Duodenal mucosa (tissue), 2 donors: ENCODE results near the gene GBP4.
"Not testable (repeated sequence)": the region's sequence is repeated elsewhere in the genome, so short reads cannot be mapped to it uniquely, and the experiment has no call there.

Experiments
- H3K27ac ChIP-seq: one replicate; pipeline ENCODE4 v1.7.0; 2013; ENCODE audit warnings: low read depth, low read length
- H3K27me3 ChIP-seq, 2 donors: one replicate each; pipeline ENCODE4 v1.7.0; 2013; ENCODE audit warnings: low read length in 2 of 2, control low read depth in 1 of 2; ENCODE audit not compliant: insufficient read depth in 2 of 2, control insufficient read depth in 1 of 2
- H3K36me3 ChIP-seq, 2 donors: one replicate each; pipeline ENCODE4 v1.7.0; 2013; ENCODE audit warnings: low read length in 2 of 2, control low read depth in 1 of 2; ENCODE audit not compliant: insufficient read depth in 2 of 2, control insufficient read depth in 1 of 2
- H3K4me1 ChIP-seq, 2 donors: one replicate each; pipeline ENCODE4 v1.7.0; 2013; ENCODE audit warnings: low read length in 2 of 2, control low read depth in 1 of 2; ENCODE audit not compliant: insufficient read depth in 2 of 2, control insufficient read depth in 1 of 2
- H3K4me3 ChIP-seq, 2 donors: one replicate each; pipeline ENCODE4 v1.7.0; 2013; ENCODE audit warnings: low read length in 2 of 2, low read depth in 1 of 2
- H3K9ac ChIP-seq, 2 donors: one replicate each; pipeline ENCODE4 v1.7.0; 2013; ENCODE audit warnings: low read length in 2 of 2, low read depth in 1 of 2
- H3K9me3 ChIP-seq, 2 donors: one replicate each; pipeline ENCODE4 v1.7.0; 2013; ENCODE audit warnings: low read length in 2 of 2, control low read depth in 1 of 2; ENCODE audit not compliant: control insufficient read depth in 1 of 2

The GBP4 gene, protein sequence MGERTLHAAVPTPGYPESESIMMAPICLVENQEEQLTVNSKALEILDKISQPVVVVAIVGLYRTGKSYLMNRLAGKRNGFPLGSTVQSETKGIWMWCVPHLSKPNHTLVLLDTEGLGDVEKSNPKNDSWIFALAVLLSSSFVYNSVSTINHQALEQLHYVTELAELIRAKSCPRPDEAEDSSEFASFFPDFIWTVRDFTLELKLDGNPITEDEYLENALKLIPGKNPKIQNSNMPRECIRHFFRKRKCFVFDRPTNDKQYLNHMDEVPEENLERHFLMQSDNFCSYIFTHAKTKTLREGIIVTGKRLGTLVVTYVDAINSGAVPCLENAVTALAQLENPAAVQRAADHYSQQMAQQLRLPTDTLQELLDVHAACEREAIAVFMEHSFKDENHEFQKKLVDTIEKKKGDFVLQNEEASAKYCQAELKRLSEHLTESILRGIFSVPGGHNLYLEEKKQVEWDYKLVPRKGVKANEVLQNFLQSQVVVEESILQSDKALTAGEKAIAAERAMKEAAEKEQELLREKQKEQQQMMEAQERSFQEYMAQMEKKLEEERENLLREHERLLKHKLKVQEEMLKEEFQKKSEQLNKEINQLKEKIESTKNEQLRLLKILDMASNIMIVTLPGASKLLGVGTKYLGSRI

DNA sequence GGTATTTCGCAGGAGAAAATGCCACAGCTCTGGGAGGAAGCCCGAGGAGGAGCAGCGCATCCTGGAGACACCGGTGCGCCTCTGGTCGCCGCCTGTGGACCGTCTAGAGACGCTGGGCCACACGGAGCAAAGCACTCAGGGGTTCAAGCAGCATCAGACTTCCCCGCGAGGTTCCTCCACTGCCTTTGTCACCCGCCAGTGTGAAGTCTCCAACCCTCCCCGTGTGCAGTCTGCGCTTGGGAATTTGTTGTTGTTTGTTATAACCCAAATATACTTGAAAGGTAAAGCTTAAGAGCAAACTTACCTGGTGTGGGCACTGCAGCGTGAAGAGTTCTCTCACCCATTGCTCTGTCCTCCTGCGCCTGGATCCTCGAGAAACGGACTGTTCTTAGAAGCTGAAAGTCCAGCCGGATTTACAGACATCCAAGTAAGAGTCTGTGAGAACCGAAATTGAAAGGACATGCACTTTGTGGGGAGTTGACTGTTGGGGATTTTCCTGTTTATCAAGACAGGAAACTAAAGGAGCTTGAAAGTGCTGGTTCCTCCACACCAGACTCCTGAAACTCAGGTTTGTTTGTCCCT, at the start of gene GBP4:
TSS of gene GBP4 (minus strand) at position 452 of the 582 bp plus-strand sequence. CDS start at position 344, 108 bp downstream.
- H3K36me3 ChIP-seq: no peaks in the 10 kb centered on the region
- peak within 1 kb of the TSS; percentile 71 for H3K27ac ChIP-seq
- peaks cover 6 to 20% of the 10 kb centered on the region in 2 donors for H3K4me1 ChIP-seq
- peak within 1 kb of the TSS; percentile 88 to 98 for H3K4me3 ChIP-seq
- peak within 1 kb of the TSS; percentile 83 to 85 for H3K9ac ChIP-seq
- H3K9me3 ChIP-seq: no peaks in the 10 kb centered on the region
- H3K27me3 ChIP-seq: no peaks in the 10 kb centered on the region

DNA sequence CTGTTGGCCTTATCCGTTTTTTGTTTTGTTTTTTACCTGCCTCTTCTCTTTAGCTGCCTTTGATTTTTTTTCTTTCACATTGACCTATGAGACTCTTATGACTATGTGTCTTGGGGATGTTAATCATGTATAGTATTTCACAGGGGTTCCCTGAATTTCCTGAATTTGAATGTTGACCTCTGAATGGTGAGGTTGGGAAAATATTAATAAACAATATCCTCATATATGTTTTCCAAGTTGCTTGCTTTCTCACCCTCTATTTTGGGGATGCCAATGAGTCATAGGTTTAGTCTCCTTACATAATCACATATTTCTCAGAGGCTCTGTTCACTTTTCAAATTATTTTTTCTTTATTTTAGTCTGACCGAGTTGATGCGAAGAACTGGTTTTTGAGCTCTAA, 44.3 kb upstream of the GBP4 start:
- Histone ChIP-seq H3K27me3 (no peaks in the 10 kb centered on the region), H3K36me3 (no peaks in the 10 kb centered on the region), H3K9ac (no peak overlapping the region), H3K4me1 (no peaks in the 10 kb centered on the region), H3K9me3 (no peaks in the 10 kb centered on the region), H3K27ac (no peak overlapping the region), H3K4me3 (no peak overlapping the region)

DNA sequence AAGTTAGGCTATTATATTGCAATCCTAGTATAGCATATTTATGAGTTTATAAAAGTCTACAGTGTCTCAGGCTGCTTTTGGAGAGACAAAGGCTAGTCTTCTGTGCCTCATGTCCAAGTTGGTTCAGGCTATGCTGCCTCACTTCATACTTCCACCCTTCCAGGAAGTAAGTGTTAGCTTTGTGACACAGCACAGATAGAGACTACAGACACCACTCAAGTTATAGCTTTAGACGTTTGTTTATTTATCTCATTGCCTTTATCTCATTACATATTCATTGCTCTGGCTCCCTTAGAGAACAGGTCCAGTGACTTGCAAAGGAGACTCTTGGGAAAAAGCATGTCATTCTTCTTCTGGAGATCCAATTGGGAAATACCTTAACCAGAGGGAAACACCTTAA, 22.6 kb upstream of the GBP4 start:
- Histone ChIP-seq H3K27ac (no peak overlapping the region), H3K4me1 (no peaks in the 10 kb centered on the region), H3K27me3 (no peaks in the 10 kb centered on the region), H3K9me3 (peaks cover 3 to 12% of the 10 kb centered on the region in 2 donors), H3K9ac (no peak overlapping the region), H3K36me3 (no peaks in the 10 kb centered on the region), H3K4me3 (no peak overlapping the region)

DNA sequence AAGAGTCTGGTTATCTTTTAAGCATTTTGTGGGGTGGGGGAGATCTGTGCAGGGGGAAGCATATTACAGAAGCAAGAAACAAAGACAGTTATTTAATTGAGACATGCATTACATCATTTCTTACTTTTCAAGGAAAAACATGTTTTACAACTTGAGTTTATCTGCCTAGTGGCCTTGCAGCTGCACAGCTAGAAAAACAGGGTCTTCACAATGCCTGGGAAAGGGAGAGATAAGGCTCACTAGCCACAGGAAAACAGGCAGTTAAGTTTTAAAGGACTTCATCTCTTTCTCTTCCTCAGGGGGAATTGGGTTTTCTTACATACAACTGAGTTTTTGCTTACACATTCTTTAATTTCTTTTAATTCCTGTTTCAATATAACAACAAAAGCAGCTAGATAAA, 21.1 kb upstream of the GBP4 start:
- not testable (repeated sequence) for H3K36me3 ChIP-seq, H3K4me1 ChIP-seq, H3K4me3 ChIP-seq, H3K27ac ChIP-seq, H3K9ac ChIP-seq, H3K27me3 ChIP-seq
- peaks cover 3 to 12% of the 10 kb centered on the region in 2 donors for H3K9me3 ChIP-seq

DNA sequence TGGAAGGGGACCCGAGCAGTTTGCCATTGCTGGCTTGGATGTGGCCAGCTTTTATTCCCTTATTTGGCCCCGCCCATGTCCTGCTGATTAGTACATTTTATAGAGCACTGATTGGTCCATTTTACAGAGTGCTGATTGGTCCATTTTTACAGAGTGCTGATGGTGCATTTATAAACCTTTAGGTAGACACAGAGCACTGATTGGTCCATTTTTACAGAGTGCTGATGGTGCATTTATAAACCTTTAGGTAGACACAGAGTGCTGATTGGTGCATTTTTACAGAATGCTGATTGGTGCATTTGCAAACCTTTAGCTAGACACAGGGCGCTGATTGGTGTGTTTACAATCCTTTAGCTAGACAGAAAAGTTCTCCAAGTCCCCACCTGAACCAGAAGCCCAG, 20.2 kb upstream of the GBP4 start:
- peaks cover 3 to 12% of the 10 kb centered on the region in 2 donors for H3K9me3 ChIP-seq
- H3K27me3 ChIP-seq, H3K4me3 ChIP-seq, H3K4me1 ChIP-seq, H3K36me3 ChIP-seq, H3K9ac ChIP-seq, H3K27ac ChIP-seq: not testable (repeated sequence)

DNA sequence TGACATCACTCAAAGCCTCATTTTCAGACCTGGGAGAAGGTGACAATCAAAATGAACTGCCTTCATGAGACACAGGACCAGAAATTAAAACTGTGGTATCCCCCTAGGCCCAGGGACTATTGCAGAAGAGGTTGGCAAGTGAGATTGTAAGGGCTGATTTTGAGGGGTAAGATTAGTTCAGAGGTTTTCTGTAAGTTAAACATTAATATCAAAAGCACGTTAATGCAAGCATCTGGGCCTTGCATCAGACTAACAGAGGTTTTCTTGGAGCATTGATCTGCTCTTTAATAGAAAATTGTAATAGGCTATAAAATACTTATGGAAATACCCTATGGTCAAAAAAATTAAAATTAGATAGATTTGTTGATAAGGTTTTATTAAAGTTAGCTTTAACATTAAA, 14.6 kb upstream of the GBP4 start:
- Histone ChIP-seq H3K4me1 (no peaks in the 10 kb centered on the region), H3K36me3 (no peaks in the 10 kb centered on the region), H3K9ac (no peak overlapping the region), H3K27me3 (no peaks in the 10 kb centered on the region), H3K4me3 (no peak overlapping the region), H3K9me3 (peaks cover 3 to 4% of the 10 kb centered on the region in 2 donors), H3K27ac (no peak overlapping the region)

DNA sequence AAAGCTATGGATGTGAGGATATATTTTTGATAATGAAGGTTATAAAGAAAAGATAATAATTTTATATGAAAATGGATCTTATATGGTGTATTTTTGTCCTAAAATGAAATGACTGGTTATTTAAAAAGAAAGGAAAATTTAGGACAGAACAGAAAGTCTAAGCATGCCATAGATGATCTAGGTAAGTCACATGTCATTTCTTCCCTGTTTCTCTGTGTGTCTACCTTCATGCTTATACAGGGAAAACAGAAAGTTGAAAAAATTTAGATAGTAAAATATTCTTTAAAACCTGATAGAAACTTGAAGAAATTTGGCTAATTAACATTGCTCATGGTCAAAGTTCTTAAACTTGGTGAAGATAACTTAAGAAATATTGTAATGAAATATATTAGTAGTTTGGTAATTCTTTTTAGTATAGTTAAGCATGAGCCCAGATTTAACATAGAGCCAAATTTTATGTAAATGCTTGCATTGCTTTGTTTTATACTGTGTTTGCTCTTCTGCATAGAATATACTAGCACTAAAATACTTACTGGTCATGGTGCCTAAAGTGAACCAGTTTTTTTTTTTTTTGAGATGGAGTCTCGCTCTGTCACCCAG, 12.4 kb upstream of the GBP4 start:
- no peaks in the 10 kb centered on the region for H3K36me3 ChIP-seq
- no peak overlapping the region for H3K4me3 ChIP-seq
- H3K27me3 ChIP-seq: no peaks in the 10 kb centered on the region
- no peak overlapping the region for H3K27ac ChIP-seq
- no peaks in the 10 kb centered on the region for H3K4me1 ChIP-seq
- no peak overlapping the region for H3K9ac ChIP-seq
- no peaks in the 10 kb centered on the region for H3K9me3 ChIP-seq

DNA sequence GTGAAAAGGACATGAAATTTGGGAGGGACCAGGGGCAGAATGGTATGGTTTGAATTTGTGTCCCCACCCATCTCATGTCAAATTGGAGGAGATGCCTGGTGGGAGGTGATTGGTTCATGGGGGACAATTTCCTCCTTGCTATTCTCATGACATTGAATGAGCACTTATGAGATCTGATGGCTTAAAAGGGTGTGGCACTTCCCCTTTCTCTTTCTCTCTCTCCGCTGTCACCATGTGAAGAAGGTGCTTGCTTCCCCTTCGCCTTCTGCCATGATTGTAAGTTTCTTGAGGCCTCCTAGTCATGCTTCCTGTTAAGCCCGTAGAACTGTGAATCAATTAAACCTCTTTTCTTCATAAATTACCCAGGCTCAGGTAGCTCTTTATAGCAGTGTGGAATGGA, 7.6 kb upstream of the GBP4 start:
- peaks cover 0 to 2% of the 10 kb centered on the region in 2 donors for H3K4me1 ChIP-seq
- no peak overlapping the region for H3K27ac ChIP-seq

DNA sequence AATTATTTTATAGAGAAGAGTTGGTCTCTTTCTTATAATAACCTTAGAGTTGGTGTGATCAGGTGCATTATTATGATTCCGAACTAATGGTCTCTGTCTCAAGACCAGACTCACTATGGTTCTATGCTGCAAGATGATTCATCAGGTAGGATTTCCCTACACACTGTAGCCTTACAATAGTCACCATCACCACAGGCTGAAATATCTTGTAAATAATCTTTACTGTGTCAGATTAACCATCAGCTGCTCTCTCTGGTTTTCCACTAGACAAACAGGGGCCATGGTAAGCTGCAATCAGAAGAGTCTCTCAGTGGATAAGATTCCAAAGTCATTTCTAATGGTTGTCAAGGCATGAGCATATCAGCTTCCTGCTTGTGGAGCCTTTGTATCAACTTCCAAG, 4.4 kb upstream of the GBP4 start:
- H3K27ac ChIP-seq: no peak overlapping the region
- no peaks in the 10 kb centered on the region for H3K27me3 ChIP-seq
- H3K9me3 ChIP-seq: peaks cover 9 to 16% of the 10 kb centered on the region in 2 donors
- no peak overlapping the region for H3K9ac ChIP-seq
- no peaks in the 10 kb centered on the region for H3K36me3 ChIP-seq
- no peak overlapping the region for H3K4me3 ChIP-seq
- H3K4me1 ChIP-seq: peaks cover 6 to 20% of the 10 kb centered on the region in 2 donors

More for the DNA sequence above, 7.6 kb upstream of the GBP4 start:
- peaks cover 9 to 16% of the 10 kb centered on the region in 2 donors for H3K9me3 ChIP-seq
- no peak overlapping the region for H3K9ac ChIP-seq
- H3K36me3 ChIP-seq: no peaks in the 10 kb centered on the region
- no peak overlapping the region for H3K4me3 ChIP-seq
- H3K27me3 ChIP-seq: no peaks in the 10 kb centered on the region
